Sigmoid colon (tissue), 7 donors: ENCODE measurements around the gene IARS1. TPM values are rescaled to one million over a fixed set of nuclear protein-coding genes. Genes with fewer than 3 reads are reported as not detected.
A peak's percentile ranks its signal among the peaks of the same experiment; 100 is the strongest.

ENCODE experiments used
- DNase-seq: peaks from one replicate; pipeline ENCODE4 v3.0.0-alpha.2; 2019
- H3K27ac ChIP-seq, 4 donors: fragments of 200-600 bp; sonication (generic); one replicate each; pipeline ENCODE4 v1.5.1; 2016 to 2019; ENCODE audit warnings: mild to moderate bottlenecking in 1 of 4
- H3K27me3 ChIP-seq, 3 donors: fragments of 200-600 bp; sonication (generic); one replicate each; pipeline ENCODE4 v1.5.1; 2019; ENCODE audit warnings: mild to moderate bottlenecking in 1 of 3
- H3K36me3 ChIP-seq, 4 donors: fragments of 200-600 bp; sonication (generic); one replicate each; pipeline ENCODE4 v1.5.1; 2016 to 2019
- H3K4me1 ChIP-seq, 4 donors: fragments of 200-600 bp; sonication (generic); one replicate each; pipeline ENCODE4 v1.5.1; 2017 to 2019
- H3K4me3 ChIP-seq, 4 donors: fragments of 200-600 bp; sonication (generic); one replicate each; pipeline ENCODE4 v1.5.1; 2017 to 2019; ENCODE audit warnings: mild to moderate bottlenecking in 2 of 4, moderate library complexity in 1 of 4
- H3K9me3 ChIP-seq, 4 donors: fragments of 200-600 bp in 3 of 4; sonication (generic) in 3 of 4; one replicate each; pipeline versions ENCODE4 v1.5.1 to v1.6.1; 2013 to 2019
- EP300 ChIP-seq, 4 donors: sonication (generic); formaldehyde crosslinking; IDR thresholded peaks; one replicate each; pipeline ENCODE4 v1.6.1; 2017; ENCODE audit warnings: antibody characterized with exemption in 4 of 4
- POLR2A ChIP-seq, 2 donors: fragments of 450-650 bp; IDR thresholded peaks; one replicate each; pipeline ENCODE4 v1.6.1; 2016; ENCODE audit warnings: antibody characterized with exemption in 2 of 2, mild to moderate bottlenecking in 2 of 2, moderate library complexity in 2 of 2
- POLR2AphosphoS5 ChIP-seq, 4 donors: sonication (generic); formaldehyde crosslinking; IDR thresholded peaks; one replicate each; pipeline ENCODE4 v1.6.1; 2017; ENCODE audit warnings: antibody characterized with exemption in 4 of 4
- WGBS, 2 donors: extraction: QIAGEN DNeasy Blood & Tissue Kit; methylation state at CpG; one replicate each; pipeline ENCODE4 v1.1.7; 2013; 5-methylcytosine and 5-hydroxymethylcytosine counted together
- intact Hi-C: fragments of 100-400 bp; cut with DNase I; formaldehyde crosslinking; loops from one replicate; pipeline ENCODE4 v1.15.1; 2023
- polyA plus RNA-seq, 3 donors: library from polyadenylated mRNA; stranded (reverse); fragments of 200-250 nt; gene quantifications; one replicate each; pipeline ENCODE4 v1.2.3, GENCODE V29; 2013
- total RNA-seq, 4 donors: library from RNA; depleted of rRNA; stranded (reverse); fragments of >200 nt; gene quantifications; one replicate each; pipeline ENCODE4 v1.1.0, GENCODE V29; 2016
- TF ChIP-seq, protein P1 (sequence below), 4 experiments: fragments of 450-650 bp in 3 of 4; fragments of 200-600 bp in 1 of 4; IDR thresholded peaks; one replicate each; pipeline ENCODE4 v1.5.1; 2016 to 2019; ENCODE audit warnings: antibody characterized with exemption in 4 of 4, mild to moderate bottlenecking in 3 of 4, moderate library complexity in 2 of 4
- donor health status: healthy with polysubstance abuse.
- donor health status: Bipolar disorder and iron deficiency.
- donor health status: healthy.

The IARS1 gene
- total and polyA plus RNA-seq, 7 donors: 9.0 to 62.4 (median 61.4) TPM

DNA sequence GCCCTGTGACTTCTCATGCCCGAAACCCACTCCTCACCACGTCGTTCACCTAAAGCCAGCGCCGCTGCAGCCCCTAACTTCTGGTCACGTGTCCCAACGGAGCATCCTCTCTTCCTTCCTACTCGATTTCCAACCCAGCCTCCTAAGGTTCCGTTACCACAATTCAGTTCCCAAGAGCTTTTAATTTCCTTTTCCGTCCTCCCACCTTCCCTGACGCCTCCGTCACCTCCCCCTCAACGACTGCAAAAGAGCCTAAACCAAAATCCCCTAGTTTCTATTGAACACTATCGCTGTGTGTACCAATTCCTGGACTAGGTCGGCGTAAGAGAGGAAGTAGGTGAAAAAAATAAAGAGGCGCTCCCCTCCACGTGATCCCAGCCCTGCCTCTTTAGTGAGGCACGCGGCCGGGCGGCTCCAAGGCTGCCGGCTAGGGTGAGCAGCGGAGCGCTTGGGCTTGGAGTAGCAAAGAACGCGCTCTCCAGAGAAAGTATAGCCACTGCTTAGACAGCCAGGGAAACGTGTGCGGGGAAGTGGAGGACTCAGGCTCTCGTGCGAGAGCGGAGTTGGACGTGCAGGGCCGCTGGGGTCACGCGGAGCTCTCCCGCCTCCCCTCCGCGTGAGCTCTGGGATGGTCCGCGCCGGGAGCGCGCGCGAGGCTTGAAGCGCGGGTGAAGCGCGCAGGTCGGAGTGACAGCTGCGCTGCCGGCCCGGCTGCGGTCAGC lies 31.9 kb upstream of the IARS1 start, which contains the start of the genes CENPP and NOL8:
Gene CENPP, plus strand, starts transcription at position 685 of the 722 bp plus-strand sequence.
Gene NOL8, minus strand, starts transcription at position 82 of the 722 bp plus-strand sequence. CDS start 1,189 bp downstream, outside the sequence.
- H3K27ac ChIP-seq: peak within 1 kb of the TSS; percentile 90 to 96 (median 92)
- intact Hi-C loops: loop anchor here (1.0 to 10.0 kb wide), 2 partner anchors 309 to 439 kb away; partner anchors contain the start of gene BICD2
- peaks cover 0 to 28% (median 8%) of the 10 kb centered on the region in 4 donors for H3K36me3 ChIP-seq
- peak in 1 of 4 donors; percentile 2 for TF ChIP-seq EP300 (IDR thresholded peaks at IDR 0.05)
- TF ChIP-seq, protein P1, sequence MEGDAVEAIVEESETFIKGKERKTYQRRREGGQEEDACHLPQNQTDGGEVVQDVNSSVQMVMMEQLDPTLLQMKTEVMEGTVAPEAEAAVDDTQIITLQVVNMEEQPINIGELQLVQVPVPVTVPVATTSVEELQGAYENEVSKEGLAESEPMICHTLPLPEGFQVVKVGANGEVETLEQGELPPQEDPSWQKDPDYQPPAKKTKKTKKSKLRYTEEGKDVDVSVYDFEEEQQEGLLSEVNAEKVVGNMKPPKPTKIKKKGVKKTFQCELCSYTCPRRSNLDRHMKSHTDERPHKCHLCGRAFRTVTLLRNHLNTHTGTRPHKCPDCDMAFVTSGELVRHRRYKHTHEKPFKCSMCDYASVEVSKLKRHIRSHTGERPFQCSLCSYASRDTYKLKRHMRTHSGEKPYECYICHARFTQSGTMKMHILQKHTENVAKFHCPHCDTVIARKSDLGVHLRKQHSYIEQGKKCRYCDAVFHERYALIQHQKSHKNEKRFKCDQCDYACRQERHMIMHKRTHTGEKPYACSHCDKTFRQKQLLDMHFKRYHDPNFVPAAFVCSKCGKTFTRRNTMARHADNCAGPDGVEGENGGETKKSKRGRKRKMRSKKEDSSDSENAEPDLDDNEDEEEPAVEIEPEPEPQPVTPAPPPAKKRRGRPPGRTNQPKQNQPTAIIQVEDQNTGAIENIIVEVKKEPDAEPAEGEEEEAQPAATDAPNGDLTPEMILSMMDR (IDR thresholded peaks at IDR 0.05): no peak
- peak in 1 of 2 donors; percentile 31 for TF ChIP-seq POLR2A (IDR thresholded peaks at IDR 0.05)
- peak; percentile 49 to 74 (median 62) for TF ChIP-seq POLR2AphosphoS5 (IDR thresholded peaks at IDR 0.05)
- DNase-seq: peak; percentile 90
- 0% methylated on average over 55 of the region's 55 CpGs for WGBS, 2 donors
- peak within 1 kb of the TSS; percentile 66 to 84 (median 71) for H3K4me3 ChIP-seq
- peaks cover 0 to 21% (median 16%) of the 10 kb centered on the region in 4 donors for H3K4me1 ChIP-seq
- no peaks in the 10 kb centered on the region for H3K9me3 ChIP-seq
- no peaks in the 10 kb centered on the region for H3K27me3 ChIP-seq

DNA sequence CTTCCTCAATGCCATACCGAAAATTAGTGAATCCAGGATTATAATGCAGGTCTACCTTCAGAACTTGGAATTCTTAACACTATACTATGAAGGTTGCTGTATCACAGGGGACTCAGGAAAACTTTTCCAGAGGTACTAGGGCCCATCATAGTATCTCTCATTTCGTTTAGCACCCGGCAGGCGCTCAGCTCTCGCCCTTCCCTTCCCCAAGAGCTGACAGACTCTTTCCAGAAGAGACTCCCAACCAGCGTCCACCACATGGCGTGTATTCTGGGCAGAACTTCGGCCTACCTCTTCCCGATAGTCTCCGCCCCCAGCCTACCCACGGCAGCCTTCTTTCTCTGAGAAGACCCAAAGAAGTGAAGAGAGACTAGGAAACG lies 31.4 kb upstream of the IARS1 start:
- no peaks in the 10 kb centered on the region for H3K9me3 ChIP-seq
- H3K4me3 ChIP-seq: peak overlapping the region; percentile 66 to 84 (median 71)
- peaks cover 0 to 33% (median 11%) of the 10 kb centered on the region in 4 donors for H3K36me3 ChIP-seq
- peak; percentile 66 for DNase-seq
- peaks cover 0 to 21% (median 16%) of the 10 kb centered on the region in 4 donors for H3K4me1 ChIP-seq
- TF ChIP-seq POLR2A (IDR thresholded peaks at IDR 0.05) (no peak), POLR2AphosphoS5 (IDR thresholded peaks at IDR 0.05) (no peak), EP300 (IDR thresholded peaks at IDR 0.05) (no peak)
- TF ChIP-seq, protein P1 (IDR thresholded peaks at IDR 0.05): no peak
- no peaks in the 10 kb centered on the region for H3K27me3 ChIP-seq
- H3K27ac ChIP-seq: peak overlapping the region; percentile 90 to 96 (median 92)
- intact Hi-C loops: loop anchor here (1.0 to 10.0 kb wide), 2 partner anchors 309 to 440 kb away; partner anchors contain the start of gene BICD2
- 0% methylated on average over 12 of the region's 12 CpGs for WGBS, 2 donors

DNA sequence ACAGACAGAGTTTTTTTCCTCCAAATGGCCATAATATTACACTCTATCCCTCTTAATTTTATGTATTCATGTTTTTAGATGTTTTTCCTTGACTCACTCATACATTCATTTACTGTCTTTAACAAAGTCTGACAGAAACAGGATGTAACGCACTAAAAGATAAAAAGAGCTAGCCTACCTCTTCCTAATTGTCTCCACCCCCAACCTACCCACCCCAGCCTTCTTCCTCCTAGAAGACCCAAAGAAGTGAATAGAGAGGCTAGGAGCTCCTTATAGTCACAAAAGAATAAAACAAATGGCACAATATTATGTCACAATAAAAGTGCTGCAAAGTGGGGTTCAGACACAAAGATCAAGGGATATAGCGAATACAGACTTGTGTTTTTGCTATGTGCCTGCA lies 30.9 kb upstream of the IARS1 start:
- peaks cover 0 to 38% (median 13%) of the 10 kb centered on the region in 4 donors for H3K36me3 ChIP-seq
- peak overlapping the region; percentile 66 to 84 (median 71) for H3K4me3 ChIP-seq
- no peaks in the 10 kb centered on the region for H3K27me3 ChIP-seq
- peak overlapping the region in 3 of 4 donors; percentile 90 to 95 (median 90) for H3K27ac ChIP-seq
- H3K4me1 ChIP-seq: peaks cover 0 to 21% (median 16%) of the 10 kb centered on the region in 4 donors
- no peaks in the 10 kb centered on the region for H3K9me3 ChIP-seq
- TF ChIP-seq EP300 (IDR thresholded peaks at IDR 0.05): no peak
- TF ChIP-seq POLR2A (IDR thresholded peaks at IDR 0.05): no peak
- TF ChIP-seq, protein P1 (IDR thresholded peaks at IDR 0.05): no peak
- TF ChIP-seq POLR2AphosphoS5 (IDR thresholded peaks at IDR 0.05): no peak
- DNase-seq: no peak
- 8 to 17% methylated on average over 2 of the region's 2 CpGs for WGBS, 2 donors
- intact Hi-C loops: loop anchor here (10.0 kb wide), 1 partner anchor 440 kb away; the partner anchor contains the start of gene BICD2

DNA sequence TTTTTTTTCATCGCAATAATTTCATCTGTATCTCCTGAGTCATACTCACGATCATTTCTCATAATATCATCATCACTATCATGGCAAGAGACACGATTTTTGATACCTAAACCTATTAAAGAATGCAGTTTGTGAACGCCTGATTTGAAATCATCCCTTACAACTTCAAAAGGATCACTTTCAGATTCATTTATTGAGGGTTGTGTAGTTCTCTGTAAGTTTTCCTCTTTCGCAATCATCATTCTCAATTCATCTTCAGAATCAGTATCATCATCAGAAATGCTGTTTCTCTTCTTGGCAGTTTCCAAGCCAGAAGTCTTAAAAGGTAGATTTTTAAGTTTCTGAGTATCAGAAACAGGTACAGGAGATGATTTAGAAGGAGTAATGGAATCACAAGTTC lies 22.0 kb upstream of the IARS1 start:
- WGBS, 2 donors: 91% methylated on average over 5 of the region's 5 CpGs
- Histone ChIP-seq H3K27ac (no peak overlapping the region), H3K4me3 (no peak overlapping the region), H3K27me3 (no peaks in the 10 kb centered on the region), H3K4me1 (peaks cover 0 to 9% (median 2%) of the 10 kb centered on the region in 4 donors), H3K9me3 (no peaks in the 10 kb centered on the region), H3K36me3 (peaks cover 8 to 82% (median 32%) of the 10 kb centered on the region in 4 donors)
- TF ChIP-seq EP300 (IDR thresholded peaks at IDR 0.05) (no peak), POLR2A (IDR thresholded peaks at IDR 0.05) (no peak), POLR2AphosphoS5 (IDR thresholded peaks at IDR 0.05) (no peak)
- TF ChIP-seq, protein P1 (IDR thresholded peaks at IDR 0.05): no peak
- intact Hi-C loops: no loop called here
- DNase-seq: no peak
